ENCODE data around the gene ATG9A.

GRCh38 chr2:219197388-219197787 lies 32.0 kb downstream of the ATG9A start:
- TF ChIP-seq CTCF (IDR thresholded peaks at IDR 0.05) (no peak), POLR2A (IDR thresholded peaks at IDR 0.05) (no peak)
